Measurements from ENCODE around the gene RNF220.

The RNF220 gene

DNA sequence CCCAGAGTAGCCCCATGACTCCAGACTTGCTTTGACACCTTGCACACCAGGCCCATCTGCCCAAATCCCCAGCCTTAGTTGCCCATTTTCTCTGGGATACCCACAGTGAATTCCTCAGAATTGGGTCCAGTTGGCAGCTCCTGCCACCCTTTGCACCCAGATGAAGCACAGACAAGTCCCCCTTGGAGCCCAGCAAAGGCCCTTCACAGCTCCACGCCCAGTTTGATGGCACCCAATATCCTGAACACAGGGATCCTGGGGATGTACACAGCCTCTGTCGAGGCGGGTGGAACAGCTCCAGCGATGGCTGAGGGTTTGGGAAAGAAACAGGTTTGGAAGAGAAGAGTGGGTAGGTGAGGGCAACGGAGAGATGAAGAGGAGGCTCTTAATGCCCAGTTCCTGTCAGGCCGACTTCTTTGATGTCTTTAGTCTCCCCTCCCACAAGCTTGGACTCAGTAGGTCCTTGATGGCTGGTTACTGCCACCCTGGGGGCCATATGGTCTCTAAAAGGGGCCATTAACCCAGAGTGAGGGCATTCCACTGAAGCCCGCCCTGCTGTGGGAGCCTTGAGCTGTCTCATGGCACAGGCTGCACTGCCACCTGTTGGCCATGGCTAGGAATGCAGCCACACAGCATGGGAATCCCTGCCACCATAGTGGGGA is 247.5 kb downstream of the RNF220 start (continued):
- TF ChIP-seq, protein P1, sequence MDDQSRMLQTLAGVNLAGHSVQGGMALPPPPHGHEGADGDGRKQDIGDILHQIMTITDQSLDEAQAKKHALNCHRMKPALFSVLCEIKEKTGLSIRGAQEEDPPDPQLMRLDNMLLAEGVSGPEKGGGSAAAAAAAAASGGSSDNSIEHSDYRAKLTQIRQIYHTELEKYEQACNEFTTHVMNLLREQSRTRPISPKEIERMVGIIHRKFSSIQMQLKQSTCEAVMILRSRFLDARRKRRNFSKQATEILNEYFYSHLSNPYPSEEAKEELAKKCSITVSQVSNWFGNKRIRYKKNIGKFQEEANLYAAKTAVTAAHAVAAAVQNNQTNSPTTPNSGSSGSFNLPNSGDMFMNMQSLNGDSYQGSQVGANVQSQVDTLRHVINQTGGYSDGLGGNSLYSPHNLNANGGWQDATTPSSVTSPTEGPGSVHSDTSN (CRISPR knock-in tag; IDR thresholded peaks at IDR 0.05): no peak
- 0 out of 2 replicates have a peak, but pooled peaks have one; percentile 38 for TF ChIP-seq SP7 (tag by site-specific recombination; IDR thresholded peaks at IDR 0.05)
- no peak for TF ChIP-seq ZNF404 (tag by site-specific recombination; IDR thresholded peaks at IDR 0.05)
- TF ChIP-seq ZSCAN16 (tag by site-specific recombination; IDR thresholded peaks at IDR 0.05): no peak
- TF ChIP-seq ZNF670 (tag by site-specific recombination; IDR thresholded peaks at IDR 0.05; ENCODE audit: low read depth): no peak
- no peak for TF ChIP-seq YY1 (tag by site-specific recombination; IDR thresholded peaks at IDR 0.05)
- TF ChIP-seq ZEB2 (tag by site-specific recombination; IDR thresholded peaks at IDR 0.05): no peak; the same call in 1 of the 2 replicates
- no peak for TF ChIP-seq ZNF157 (tag by site-specific recombination; IDR thresholded peaks at IDR 0.05)
- no peak for TF ChIP-seq ZNF707 (tag by site-specific recombination; IDR thresholded peaks at IDR 0.05)
- TF ChIP-seq ZNF76 (tag by site-specific recombination; IDR thresholded peaks at IDR 0.05; ENCODE audit: borderline replicate concordance, low read depth): peak; percentile 18; the same call in 1 of the 2 replicates
- TF ChIP-seq, protein P2, sequence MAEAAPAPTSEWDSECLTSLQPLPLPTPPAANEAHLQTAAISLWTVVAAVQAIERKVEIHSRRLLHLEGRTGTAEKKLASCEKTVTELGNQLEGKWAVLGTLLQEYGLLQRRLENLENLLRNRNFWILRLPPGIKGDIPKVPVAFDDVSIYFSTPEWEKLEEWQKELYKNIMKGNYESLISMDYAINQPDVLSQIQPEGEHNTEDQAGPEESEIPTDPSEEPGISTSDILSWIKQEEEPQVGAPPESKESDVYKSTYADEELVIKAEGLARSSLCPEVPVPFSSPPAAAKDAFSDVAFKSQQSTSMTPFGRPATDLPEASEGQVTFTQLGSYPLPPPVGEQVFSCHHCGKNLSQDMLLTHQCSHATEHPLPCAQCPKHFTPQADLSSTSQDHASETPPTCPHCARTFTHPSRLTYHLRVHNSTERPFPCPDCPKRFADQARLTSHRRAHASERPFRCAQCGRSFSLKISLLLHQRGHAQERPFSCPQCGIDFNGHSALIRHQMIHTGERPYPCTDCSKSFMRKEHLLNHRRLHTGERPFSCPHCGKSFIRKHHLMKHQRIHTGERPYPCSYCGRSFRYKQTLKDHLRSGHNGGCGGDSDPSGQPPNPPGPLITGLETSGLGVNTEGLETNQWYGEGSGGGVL (tag by site-specific recombination; IDR thresholded peaks at IDR 0.05): no peak; the same call in 1 of the 2 replicates
- no peak for TF ChIP-seq KLF1 (tag by site-specific recombination; IDR thresholded peaks at IDR 0.05)
- 0 out of 2 replicates have a peak, but pooled peaks have one; percentile 35 for TF ChIP-seq YY2 (tag by site-specific recombination; IDR thresholded peaks at IDR 0.05)
- no peak for TF ChIP-seq ZNF560 (tag by site-specific recombination; IDR thresholded peaks at IDR 0.05; ENCODE audit: borderline replicate concordance)
- TF ChIP-seq ZNF2 (tag by site-specific recombination; IDR thresholded peaks at IDR 0.05): 0 out of 2 replicates have a peak, but pooled peaks have one; percentile 29
- TF ChIP-seq, protein P3, sequence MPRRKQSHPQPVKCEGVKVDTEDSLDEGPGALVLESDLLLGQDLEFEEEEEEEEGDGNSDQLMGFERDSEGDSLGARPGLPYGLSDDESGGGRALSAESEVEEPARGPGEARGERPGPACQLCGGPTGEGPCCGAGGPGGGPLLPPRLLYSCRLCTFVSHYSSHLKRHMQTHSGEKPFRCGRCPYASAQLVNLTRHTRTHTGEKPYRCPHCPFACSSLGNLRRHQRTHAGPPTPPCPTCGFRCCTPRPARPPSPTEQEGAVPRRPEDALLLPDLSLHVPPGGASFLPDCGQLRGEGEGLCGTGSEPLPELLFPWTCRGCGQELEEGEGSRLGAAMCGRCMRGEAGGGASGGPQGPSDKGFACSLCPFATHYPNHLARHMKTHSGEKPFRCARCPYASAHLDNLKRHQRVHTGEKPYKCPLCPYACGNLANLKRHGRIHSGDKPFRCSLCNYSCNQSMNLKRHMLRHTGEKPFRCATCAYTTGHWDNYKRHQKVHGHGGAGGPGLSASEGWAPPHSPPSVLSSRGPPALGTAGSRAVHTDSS (tag by site-specific recombination; IDR thresholded peaks at IDR 0.05): no peak

DNA sequence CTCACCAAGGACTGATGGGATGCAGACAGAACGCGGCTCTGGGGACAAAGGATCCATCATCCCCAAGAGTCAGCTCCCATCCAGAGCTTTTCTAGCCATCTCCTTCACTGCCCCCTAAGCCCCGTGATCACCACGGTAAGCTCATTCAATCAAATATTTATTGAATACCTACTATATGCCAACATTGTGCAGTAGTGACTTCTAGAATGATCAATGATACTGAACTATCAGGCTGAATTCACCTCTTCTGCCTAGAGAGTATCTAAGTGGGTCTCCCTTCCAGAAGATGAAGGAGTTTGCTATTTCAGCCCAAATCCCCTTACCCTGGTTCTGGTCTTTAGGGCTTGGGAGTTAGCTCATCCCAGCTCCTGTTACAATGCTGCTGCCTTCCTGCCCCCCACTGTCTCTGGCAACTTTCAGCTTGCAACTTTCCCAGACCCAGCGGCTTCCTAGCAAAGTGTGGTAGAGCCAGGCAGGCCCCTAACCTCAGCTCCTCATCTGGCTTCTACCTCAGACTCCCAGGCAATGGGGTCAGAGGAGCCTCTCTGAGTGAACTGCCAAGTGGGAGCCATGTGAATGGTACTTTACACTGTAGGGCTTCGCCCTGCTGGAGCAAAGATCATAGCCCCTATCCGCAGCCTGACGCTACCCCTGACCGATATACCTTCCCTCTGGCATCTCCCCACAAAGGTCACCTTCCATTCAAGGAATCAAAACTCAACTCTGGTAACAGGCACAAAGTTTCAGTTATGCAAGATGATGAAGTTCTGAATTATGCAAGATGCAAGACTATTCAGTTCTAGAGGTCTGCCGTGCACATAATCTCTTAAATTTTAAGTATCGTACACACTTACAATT is 248.3 kb downstream of the RNF220 start:
- no peaks in the 10 kb centered on the region for H3K4me1 ChIP-seq (ENCODE audit: control insufficient read depth, insufficient read depth, low read length)
- no peak overlapping the region for H3K4me3 ChIP-seq (ENCODE audit: low read depth, low read length)
- ChIA-PET POLR2A (interaction anchor here (0.5 to 3.1 kb wide), 9 partner anchors 11 to 561 kb away, joined by 3 to 21 read pairs (median 3); partner anchors contain the start of genes ARMH1 and TMEM53), CTCF (interaction anchor here (0.5 to 4.4 kb wide), 52 partner anchors 8 to 1887 kb away, joined by 3 to 85 read pairs (median 5); partner anchors contain the start of genes ARMH1, RNU5D-1 and TMEM53)
- no peak overlapping the region for H3K27ac ChIP-seq (ENCODE audit: extremely low read depth, low read depth, low read length)
- peaks cover 0 to 47% of the 10 kb centered on the region in 2 experiments; a peak in 1 of 3 replicates for H3K36me3 ChIP-seq (ENCODE audit: control insufficient read depth in 2 of 2, insufficient read depth in 1 of 2, low read length in 2 of 2)
- H3K9me3 ChIP-seq (ENCODE audit: control insufficient read depth, insufficient read depth, low read depth, low read length): no peaks in the 10 kb centered on the region
- TF ChIP-seq ZNF184 (tag by site-specific recombination; IDR thresholded peaks at IDR 0.05): no peak
- TF ChIP-seq ZNF670 (tag by site-specific recombination; IDR thresholded peaks at IDR 0.05; ENCODE audit: low read depth): no peak
- TF ChIP-seq OSR2 (tag by site-specific recombination; IDR thresholded peaks at IDR 0.05): no peak
- TF ChIP-seq WT1 (tag by site-specific recombination; IDR thresholded peaks at IDR 0.05): no peak
- TF ChIP-seq, protein P4, sequence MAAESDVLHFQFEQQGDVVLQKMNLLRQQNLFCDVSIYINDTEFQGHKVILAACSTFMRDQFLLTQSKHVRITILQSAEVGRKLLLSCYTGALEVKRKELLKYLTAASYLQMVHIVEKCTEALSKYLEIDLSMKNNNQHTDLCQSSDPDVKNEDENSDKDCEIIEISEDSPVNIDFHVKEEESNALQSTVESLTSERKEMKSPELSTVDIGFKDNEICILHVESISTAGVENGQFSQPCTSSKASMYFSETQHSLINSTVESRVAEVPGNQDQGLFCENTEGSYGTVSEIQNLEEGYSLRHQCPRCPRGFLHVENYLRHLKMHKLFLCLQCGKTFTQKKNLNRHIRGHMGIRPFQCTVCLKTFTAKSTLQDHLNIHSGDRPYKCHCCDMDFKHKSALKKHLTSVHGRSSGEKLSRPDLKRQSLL (tag by site-specific recombination; IDR thresholded peaks at IDR 0.05): no peak
- TF ChIP-seq, protein P5, sequence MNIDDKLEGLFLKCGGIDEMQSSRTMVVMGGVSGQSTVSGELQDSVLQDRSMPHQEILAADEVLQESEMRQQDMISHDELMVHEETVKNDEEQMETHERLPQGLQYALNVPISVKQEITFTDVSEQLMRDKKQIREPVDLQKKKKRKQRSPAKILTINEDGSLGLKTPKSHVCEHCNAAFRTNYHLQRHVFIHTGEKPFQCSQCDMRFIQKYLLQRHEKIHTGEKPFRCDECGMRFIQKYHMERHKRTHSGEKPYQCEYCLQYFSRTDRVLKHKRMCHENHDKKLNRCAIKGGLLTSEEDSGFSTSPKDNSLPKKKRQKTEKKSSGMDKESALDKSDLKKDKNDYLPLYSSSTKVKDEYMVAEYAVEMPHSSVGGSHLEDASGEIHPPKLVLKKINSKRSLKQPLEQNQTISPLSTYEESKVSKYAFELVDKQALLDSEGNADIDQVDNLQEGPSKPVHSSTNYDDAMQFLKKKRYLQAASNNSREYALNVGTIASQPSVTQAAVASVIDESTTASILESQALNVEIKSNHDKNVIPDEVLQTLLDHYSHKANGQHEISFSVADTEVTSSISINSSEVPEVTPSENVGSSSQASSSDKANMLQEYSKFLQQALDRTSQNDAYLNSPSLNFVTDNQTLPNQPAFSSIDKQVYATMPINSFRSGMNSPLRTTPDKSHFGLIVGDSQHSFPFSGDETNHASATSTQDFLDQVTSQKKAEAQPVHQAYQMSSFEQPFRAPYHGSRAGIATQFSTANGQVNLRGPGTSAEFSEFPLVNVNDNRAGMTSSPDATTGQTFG (tag by site-specific recombination; IDR thresholded peaks at IDR 0.05; ENCODE audit: borderline replicate concordance): no peak
- TF ChIP-seq ZBTB20 (tag by site-specific recombination; IDR thresholded peaks at IDR 0.05): no peak
- no peak for TF ChIP-seq ZBTB1 (tag by site-specific recombination; IDR thresholded peaks at IDR 0.05)
- no peak for TF ChIP-seq ZSCAN16 (tag by site-specific recombination; IDR thresholded peaks at IDR 0.05)
- no peak for TF ChIP-seq ZNF133 (tag by site-specific recombination; IDR thresholded peaks at IDR 0.05)
- no peak for TF ChIP-seq ZFP69B (tag by site-specific recombination; IDR thresholded peaks at IDR 0.05)
- no peak for TF ChIP-seq ZNF626 (tag by site-specific recombination; IDR thresholded peaks at IDR 0.05)
